Sciatic nerve (tissue), 2 donors: ENCODE data around the gene NMT2. TPM values are rescaled to one million over a fixed set of nuclear protein-coding genes. Genes with fewer than 3 reads are reported as not detected.

Experiments used
- ATAC-seq: fragments of 200-7000 bp; cut with Tn5 transposase; one replicate; pipeline ENCODE4 v1.9.1; 2020; ENCODE audit warnings: mild to moderate bottlenecking, moderate library complexity
- DNase-seq: peaks from one replicate; pipeline ENCODE4 v3.0.0-alpha.2; 2020; ENCODE audit warnings: low spot score
- intact Hi-C: fragments of 100-400 bp; cut with DNase I; formaldehyde crosslinking; loops from one replicate; pipeline ENCODE4 v1.14.2; 2022
- total RNA-seq: library from RNA; stranded (reverse); fragmentation: NEBNext Ultra II Directional; extraction: Animal tissue kit (Norgen Biotek cat#: 25700); gene quantifications from one replicate; pipeline ENCODE4 v1.2.1, GENCODE V29; 2021
- donor health status: DM: no; HTN: no; CAD: no.
- donor health status: DM: no; HTN: no; CAD: no.

The NMT2 gene
- total RNA-seq, 1 donor from 2014 or later = 29.9 TPM

DNA sequence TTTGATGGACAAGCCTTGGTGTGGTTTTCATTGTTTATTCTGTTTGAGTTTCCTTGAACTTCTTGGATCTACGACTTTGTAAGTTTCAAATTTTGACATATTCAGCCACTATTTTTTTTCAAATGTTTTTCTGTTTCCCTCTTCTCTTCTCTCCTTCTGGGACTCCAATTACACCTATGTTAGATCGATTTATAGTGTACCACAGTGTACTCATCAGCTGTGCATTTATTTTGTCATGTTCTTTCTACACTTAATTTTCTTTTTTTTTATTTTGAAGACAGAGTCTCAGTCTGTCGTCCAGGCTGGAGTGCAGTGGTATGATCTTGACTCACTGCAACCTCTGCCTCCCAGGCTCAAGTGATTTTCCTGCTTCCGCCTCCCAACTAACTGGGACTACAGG, 108.6 kb downstream of the NMT2 start:
- DNase-seq (no peak), ATAC-seq (no peak)
- intact Hi-C loops = no loop called here

- DNase-seq (no peak), ATAC-seq (no peak)
- intact Hi-C loops = no loop called here
Measured at GRCh38 chr10:15058689-15059088, 109.8 kb downstream of the NMT2 start.

Other genes starting within 250 kb of the NMT2 start
- gene DCLRE1C, start 214.6 kb downstream of the NMT2 start, total RNA-seq = 16.6 TPM
- not detected for gene MEIG1, start 209.3 kb downstream of the NMT2 start, total RNA-seq
- gene OLAH, start 124.8 kb downstream of the NMT2 start, total RNA-seq = 2.1 TPM
- 13.1 TPM for gene ACBD7, start 79.9 kb downstream of the NMT2 start, total RNA-seq
- gene RPP38, start 71.3 kb downstream of the NMT2 start, total RNA-seq = 14.2 TPM
- 32.6 TPM for gene FAM171A1, start 202.6 kb upstream of the NMT2 start, total RNA-seq